Neural crest cell (in vitro differentiated cells): ENCODE data around the gene HBE1. TPM values are rescaled to one million over a fixed set of nuclear protein-coding genes. Genes with fewer than 3 reads are reported as not detected.

Experiments used
- DNase-seq: peaks from one replicate; pipeline ENCODE4 v3.0.0; 2021; ENCODE audit warnings: low read depth, mixed read lengths, low spot score
- H3K27ac Mint-ChIP-seq: one replicate; pipeline ENCODE4 v1.8.0; 2021; ENCODE audit warnings: mild to moderate bottlenecking, mixed read lengths; ENCODE audit not compliant: unreplicated experiment
- H3K27me3 Mint-ChIP-seq: 2 replicates; pipeline ENCODE4 v1.8.0; 2021; ENCODE audit warnings: low read depth, mild to moderate bottlenecking, mixed read lengths
- H3K36me3 Mint-ChIP-seq: 2 replicates; pipeline ENCODE4 v1.8.0; 2021; ENCODE audit warnings: low read depth, mild to moderate bottlenecking, mixed read lengths
- H3K4me1 Mint-ChIP-seq: 2 replicates; pipeline ENCODE4 v1.8.0; 2021; ENCODE audit warnings: mixed read lengths
- H3K4me3 Mint-ChIP-seq: one replicate; pipeline ENCODE4 v1.8.0; 2021; ENCODE audit warnings: mild to moderate bottlenecking, mixed read lengths
- H3K9me3 Mint-ChIP-seq: 2 replicates; pipeline ENCODE4 v1.8.0; 2021; ENCODE audit warnings: mixed read lengths
- total RNA-seq: library from RNA; stranded (reverse); gene quantifications from 2 replicates; pipeline ENCODE4 v1.2.1, GENCODE V29; 2021
- TF ChIP-seq, protein P1 (sequence below): fragments of 200-600 bp; sonication (generic); conservative IDR thresholded peaks from 2 replicates; pipeline ENCODE4 v1.5.0; 2021; ENCODE audit warnings: antibody characterized with exemption, mild to moderate bottlenecking

Gene HBE1
- total RNA-seq, 1 donor from 2014 or later: 0.56 TPM

DNA sequence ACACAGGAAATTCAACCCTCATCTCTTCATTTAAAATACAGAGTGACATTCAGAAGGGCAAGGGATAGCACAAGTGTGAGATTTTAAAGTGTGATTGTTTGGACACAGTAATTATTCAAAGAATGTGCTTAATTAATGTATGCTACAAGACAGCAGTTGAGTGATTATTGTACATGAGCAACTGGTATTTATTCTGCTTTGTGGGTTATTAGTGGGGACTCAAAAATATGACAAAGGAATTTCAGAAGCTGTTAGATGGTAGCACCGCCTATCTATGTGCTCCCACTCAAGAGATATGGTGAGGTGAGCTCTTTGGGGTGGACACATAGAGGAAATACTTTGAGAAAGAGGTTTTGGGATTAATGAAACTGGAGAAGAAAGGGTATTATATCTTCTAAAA lies 29.7 kb downstream of the HBE1 start:
- no peak overlapping the region for H3K27ac Mint-ChIP-seq
- no peak overlapping the region for H3K4me3 Mint-ChIP-seq
- H3K4me1 Mint-ChIP-seq: no peaks in the 10 kb centered on the region
- H3K27me3 Mint-ChIP-seq: peaks cover 20% of the 10 kb centered on the region
- TF ChIP-seq, protein P1, sequence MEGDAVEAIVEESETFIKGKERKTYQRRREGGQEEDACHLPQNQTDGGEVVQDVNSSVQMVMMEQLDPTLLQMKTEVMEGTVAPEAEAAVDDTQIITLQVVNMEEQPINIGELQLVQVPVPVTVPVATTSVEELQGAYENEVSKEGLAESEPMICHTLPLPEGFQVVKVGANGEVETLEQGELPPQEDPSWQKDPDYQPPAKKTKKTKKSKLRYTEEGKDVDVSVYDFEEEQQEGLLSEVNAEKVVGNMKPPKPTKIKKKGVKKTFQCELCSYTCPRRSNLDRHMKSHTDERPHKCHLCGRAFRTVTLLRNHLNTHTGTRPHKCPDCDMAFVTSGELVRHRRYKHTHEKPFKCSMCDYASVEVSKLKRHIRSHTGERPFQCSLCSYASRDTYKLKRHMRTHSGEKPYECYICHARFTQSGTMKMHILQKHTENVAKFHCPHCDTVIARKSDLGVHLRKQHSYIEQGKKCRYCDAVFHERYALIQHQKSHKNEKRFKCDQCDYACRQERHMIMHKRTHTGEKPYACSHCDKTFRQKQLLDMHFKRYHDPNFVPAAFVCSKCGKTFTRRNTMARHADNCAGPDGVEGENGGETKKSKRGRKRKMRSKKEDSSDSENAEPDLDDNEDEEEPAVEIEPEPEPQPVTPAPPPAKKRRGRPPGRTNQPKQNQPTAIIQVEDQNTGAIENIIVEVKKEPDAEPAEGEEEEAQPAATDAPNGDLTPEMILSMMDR: no peak
- DNase-seq: no peak
- no peaks in the 10 kb centered on the region for H3K36me3 Mint-ChIP-seq
- H3K9me3 Mint-ChIP-seq: no peaks in the 10 kb centered on the region

DNA sequence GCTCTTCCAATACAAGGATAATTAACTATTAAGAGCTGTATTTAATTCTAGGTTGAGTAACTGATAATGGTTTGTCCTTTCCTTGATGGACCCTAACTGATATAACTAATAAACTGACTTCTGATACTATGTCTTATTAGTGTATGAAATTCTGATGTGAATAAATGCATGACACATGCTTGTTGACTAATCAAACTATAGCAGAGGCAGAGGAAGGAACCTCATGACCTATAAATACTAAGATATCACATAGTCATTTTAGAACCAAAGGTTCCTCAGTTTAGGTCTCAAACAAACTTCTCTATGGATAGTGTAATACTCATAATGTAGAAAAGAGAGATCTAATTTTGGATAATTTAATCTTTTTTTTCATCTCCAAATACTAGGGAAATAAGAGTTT lies 30.7 kb downstream of the HBE1 start:
- Mint-ChIP-seq H3K4me1 (no peaks in the 10 kb centered on the region), H3K36me3 (no peaks in the 10 kb centered on the region), H3K4me3 (no peak overlapping the region), H3K27ac (no peak overlapping the region), H3K9me3 (no peaks in the 10 kb centered on the region), H3K27me3 (peaks cover 20% of the 10 kb centered on the region)
- TF ChIP-seq, protein P1: no peak
- DNase-seq: no peak

DNA sequence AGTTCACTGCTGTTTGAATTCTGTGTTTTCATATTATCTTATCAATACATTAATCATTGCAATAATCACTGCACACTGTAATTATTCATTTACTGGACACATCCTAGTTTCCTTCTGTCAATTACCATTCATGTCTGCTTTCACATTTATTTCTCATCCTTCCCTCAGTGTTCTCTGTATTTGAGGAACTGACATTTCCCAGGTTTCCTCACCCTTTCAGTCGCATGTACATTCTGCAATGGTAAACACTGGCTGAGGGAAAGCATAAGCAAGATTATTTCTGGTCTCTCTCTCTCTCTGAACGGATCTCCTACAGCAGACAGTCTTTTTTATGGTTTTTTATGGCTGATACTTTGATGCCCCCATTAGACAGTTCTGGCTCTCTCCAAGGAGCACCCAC lies 31.3 kb downstream of the HBE1 start:
- DNase-seq: no peak
- Mint-ChIP-seq H3K9me3 (no peaks in the 10 kb centered on the region), H3K4me1 (no peaks in the 10 kb centered on the region), H3K27ac (no peak overlapping the region), H3K27me3 (peaks cover 20% of the 10 kb centered on the region), H3K4me3 (no peak overlapping the region), H3K36me3 (no peaks in the 10 kb centered on the region)
- TF ChIP-seq, protein P1: no peak

DNA sequence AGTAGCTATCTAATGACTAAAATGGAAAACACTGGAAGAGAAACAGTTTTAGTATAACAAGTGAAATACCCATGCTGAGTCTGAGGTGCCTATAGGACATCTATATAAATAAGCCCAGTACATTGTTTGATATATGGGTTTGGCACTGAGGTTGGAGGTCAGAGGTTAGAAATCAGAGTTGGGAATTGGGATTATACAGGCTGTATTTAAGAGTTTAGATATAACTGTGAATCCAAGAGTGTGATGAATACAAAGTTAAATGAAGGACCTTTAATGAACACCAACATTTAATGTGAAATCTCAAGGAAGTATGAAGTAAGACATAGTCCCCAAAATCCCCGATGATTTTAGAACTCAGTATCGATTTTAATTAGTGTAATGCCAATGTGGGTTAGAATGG lies 32.3 kb downstream of the HBE1 start:
- Mint-ChIP-seq H3K9me3 (no peaks in the 10 kb centered on the region), H3K27me3 (peaks cover 20% of the 10 kb centered on the region), H3K4me3 (no peak overlapping the region), H3K4me1 (no peaks in the 10 kb centered on the region), H3K36me3 (no peaks in the 10 kb centered on the region), H3K27ac (no peak overlapping the region)
- DNase-seq: no peak
- TF ChIP-seq, protein P1: no peak

DNA sequence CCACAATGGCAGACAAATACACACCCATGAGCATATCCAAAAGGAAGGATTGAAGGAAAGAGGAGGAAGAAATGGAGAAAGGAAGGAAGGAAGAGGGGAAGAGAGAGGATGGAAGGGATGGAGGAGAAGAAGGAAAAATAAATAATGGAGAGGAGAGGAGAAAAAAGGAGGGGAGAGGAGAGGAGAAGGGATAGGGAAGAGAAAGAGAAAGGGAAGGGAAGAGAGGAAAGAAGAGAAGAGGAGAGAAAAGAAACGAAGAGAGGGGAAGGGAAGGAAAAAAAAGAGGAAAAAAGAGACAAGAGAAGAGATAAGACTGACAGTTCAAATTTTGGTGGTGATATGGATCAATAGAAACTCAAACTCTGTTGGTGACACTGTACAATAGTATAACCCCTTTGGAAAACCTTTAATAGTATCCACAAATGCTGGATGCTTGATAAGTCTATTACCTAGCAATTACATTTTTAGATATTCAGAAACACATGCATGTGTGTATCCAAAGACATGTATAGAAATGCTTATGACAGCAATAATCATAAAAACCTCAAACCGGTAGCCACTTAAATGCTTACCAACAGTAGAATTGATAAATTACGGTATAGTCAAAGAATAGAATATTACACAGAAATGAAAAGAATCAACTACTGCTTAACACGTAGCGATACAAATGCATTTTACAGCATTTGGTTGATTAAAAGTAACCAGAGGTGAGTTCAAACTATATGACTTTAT lies 34.2 kb downstream of the HBE1 start:
- no peaks in the 10 kb centered on the region for H3K36me3 Mint-ChIP-seq
- no peak overlapping the region for H3K4me3 Mint-ChIP-seq
- no peaks in the 10 kb centered on the region for H3K4me1 Mint-ChIP-seq
- H3K27me3 Mint-ChIP-seq: peaks cover 17% of the 10 kb centered on the region
- TF ChIP-seq, protein P1: no peak
- no peak overlapping the region for H3K27ac Mint-ChIP-seq
- no peak for DNase-seq
- H3K9me3 Mint-ChIP-seq: no peaks in the 10 kb centered on the region
